H1 (cell line): ENCODE measurements around the gene BSG. TPM values are rescaled to one million over a fixed set of nuclear protein-coding genes. Genes with fewer than 3 reads are reported as not detected.

Source experiments
- CTCF ChIA-PET: fragments of 300-600 bp; sonication (Branson Sonifier 250); formaldehyde crosslinking; loops from one replicate; lab custom pipeline; 2021; ENCODE audit not compliant: partially characterized antibody; lab: Charles Lee
- POLR2A ChIA-PET: fragments of 300-600 bp; sonication (Branson Sonifier 250); formaldehyde crosslinking; loops from one replicate; lab custom pipeline; 2021; ENCODE audit warnings: inconsistent platforms; ENCODE audit not compliant: partially characterized antibody; lab: Charles Lee
- DNase-seq, 2 experiments: peaks; one replicate each; pipeline versions ENCODE4 v3.0.0 to v3.0.0-alpha.2; 2010 to 2022; ENCODE audit warnings: low spot score in 2 of 2, low read depth in 1 of 2, mixed read lengths in 1 of 2
- FAIRE-seq: peaks from 2 replicates; lab custom pipeline; 2011; peaks lifted over from hg19 to GRCh38; lab: Jason Lieb, UNC
- H2AFZ ChIP-seq: 2 replicates; pipeline ENCODE4 v1.8.1; 2012; ENCODE audit warnings: low read length, inconsistent platforms
- H2AK5ac ChIP-seq: 2 replicates; pipeline ENCODE4 v1.6.1; 2013; ENCODE audit warnings: low read depth, low read length
- H2BK120ac ChIP-seq: replicated peaks from 2 replicates; pipeline ENCODE3; 2013; ENCODE audit warnings: low read depth, low read length, inconsistent platforms
- H2BK12ac ChIP-seq: 2 replicates; pipeline ENCODE4 v1.6.1; 2013; ENCODE audit warnings: low read depth, low read length
- H2BK15ac ChIP-seq: 2 replicates; pipeline ENCODE4 v1.6.1; 2013; ENCODE audit warnings: low read length
- H2BK20ac ChIP-seq: 2 replicates; pipeline ENCODE4 v1.6.1; 2013; ENCODE audit warnings: low read length
- H2BK5ac ChIP-seq: 2 replicates; pipeline ENCODE4 v1.6.1; 2013; ENCODE audit warnings: low read depth, low read length
- H3K14ac ChIP-seq: 2 replicates; pipeline ENCODE4 v1.6.1; 2013; ENCODE audit warnings: inconsistent platforms; ENCODE audit not compliant: insufficient read length
- H3K18ac ChIP-seq: 2 replicates; pipeline ENCODE4 v1.6.1; 2013; ENCODE audit warnings: low read length; ENCODE audit errors: extremely low read depth
- H3K23ac ChIP-seq: 2 replicates; pipeline ENCODE4 v1.6.1; 2013; ENCODE audit warnings: inconsistent platforms; ENCODE audit not compliant: insufficient read length
- H3K23me2 ChIP-seq: 2 replicates; pipeline ENCODE4 v1.6.1; 2013; ENCODE audit warnings: low read depth, low read length
- H3K27ac ChIP-seq: 2 replicates; pipeline ENCODE4 v1.6.1; 2011; ENCODE audit warnings: low read depth, low read length, inconsistent platforms
- H3K27me3 ChIP-seq, 4 experiments: replicated peaks in 1 of 4; 1 replicate in 1 of 4; 2 replicates in 3 of 4; pipeline versions ENCODE4 v1.6.1 to v1.8.1; 2011 to 2013; ENCODE audit warnings: low read length in 3 of 4, mild to moderate bottlenecking in 3 of 4, inconsistent platforms in 2 of 4, mixed read lengths in 2 of 4, moderate library complexity in 1 of 4; ENCODE audit not compliant: control insufficient read depth in 3 of 4, insufficient read depth in 3 of 4; ENCODE audit errors: extremely low read depth in 1 of 4
- H3K36me3 ChIP-seq, 4 experiments: 2 replicates each; pipeline versions ENCODE4 v1.6.1 to v1.8.1; 2011 to 2013; ENCODE audit warnings: mild to moderate bottlenecking in 4 of 4, low read length in 3 of 4, moderate library complexity in 2 of 4, control low read depth in 1 of 4, inconsistent platforms in 1 of 4; ENCODE audit not compliant: insufficient read depth in 4 of 4, control insufficient read depth in 2 of 4
- H3K4ac ChIP-seq: replicated peaks from 2 replicates; pipeline ENCODE3; 2013; ENCODE audit warnings: low read length, low read depth, mixed read lengths, inconsistent platforms; ENCODE audit not compliant: insufficient read length
- H3K4me1 ChIP-seq, 4 experiments: replicated peaks in 1 of 4; 1 replicate in 1 of 4; 2 replicates in 3 of 4; pipeline versions ENCODE4 v1.6.1 to v1.8.1; 2011 to 2013; ENCODE audit warnings: low read length in 3 of 4, inconsistent platforms in 2 of 4, mixed read lengths in 1 of 4; ENCODE audit not compliant: insufficient read depth in 4 of 4, control insufficient read depth in 3 of 4
- H3K4me2 ChIP-seq, 2 experiments: 2 replicates each; pipeline versions ENCODE4 v1.6.1 to v1.8.1; 2011 to 2013; ENCODE audit warnings: low read depth in 2 of 2, low read length in 2 of 2, control low read depth in 1 of 2, inconsistent platforms in 1 of 2, mild to moderate bottlenecking in 1 of 2; ENCODE audit not compliant: insufficient read depth in 1 of 2
- H3K4me3 ChIP-seq, 4 experiments: fragments of 200-600, 300-600 bp in 1 of 4; sonication (generic), shearing (Covaris generic), sonication (Bioruptor Twin) in 1 of 4; 2 replicates each; pipeline versions ENCODE4 v1.5.1 to v1.8.1; 2011 to 2016; ENCODE audit warnings: low read length in 4 of 4, low read depth in 3 of 4, control low read depth in 2 of 4, inconsistent platforms in 2 of 4, mild to moderate bottlenecking in 2 of 4, mixed read lengths in 1 of 4, moderate library complexity in 1 of 4; ENCODE audit not compliant: insufficient read depth in 2 of 4; ENCODE audit errors: extremely low read depth in 1 of 4
- H3K56ac ChIP-seq: replicated peaks from 2 replicates; pipeline ENCODE3; 2013; ENCODE audit warnings: low read depth, mild to moderate bottlenecking, mixed read lengths, low read length, inconsistent platforms; ENCODE audit not compliant: insufficient read length
- H3K79me1 ChIP-seq: 2 replicates; pipeline ENCODE4 v1.6.1; 2013; ENCODE audit warnings: low read depth, low read length, control low read depth
- H3K79me2 ChIP-seq, 2 experiments: 2 replicates each; pipeline versions ENCODE4 v1.6.1 to v1.8.1; 2012 to 2013; ENCODE audit warnings: low read length in 2 of 2, mild to moderate bottlenecking in 2 of 2, inconsistent platforms in 1 of 2; ENCODE audit not compliant: insufficient read depth in 2 of 2, control insufficient read depth in 1 of 2
- H3K9ac ChIP-seq, 4 experiments: replicated peaks in 1 of 4; 1 replicate in 1 of 4; 2 replicates in 3 of 4; pipeline versions ENCODE4 v1.6.1 to v1.8.1; 2011 to 2013; ENCODE audit warnings: low read depth in 3 of 4, low read length in 3 of 4, control low read depth in 2 of 4, mild to moderate bottlenecking in 2 of 4, moderate library complexity in 2 of 4, inconsistent platforms in 1 of 4; ENCODE audit errors: extremely low read depth in 1 of 4
- H3K9me3 ChIP-seq, 2 experiments: 2 replicates each; pipeline versions ENCODE4 v1.6.1 to v1.8.1; 2012 to 2013; ENCODE audit warnings: mild to moderate bottlenecking in 2 of 2, moderate library complexity in 2 of 2, control low read depth in 1 of 2, inconsistent platforms in 1 of 2, low read depth in 1 of 2, low read length in 1 of 2, mixed read lengths in 1 of 2; ENCODE audit not compliant: insufficient read depth in 2 of 2
- H4K20me1 ChIP-seq, 2 experiments: replicated peaks in 1 of 2; 2 replicates each; pipeline versions ENCODE3 to v1.8.1; 2011 to 2013; ENCODE audit warnings: inconsistent platforms in 2 of 2, low read length in 2 of 2, mild to moderate bottlenecking in 1 of 2; ENCODE audit not compliant: insufficient read depth in 2 of 2, control insufficient read depth in 1 of 2
- H4K5ac ChIP-seq: 2 replicates; pipeline ENCODE4 v1.6.1; 2013; ENCODE audit warnings: low read length, low read depth, mixed read lengths, inconsistent platforms; ENCODE audit not compliant: insufficient read length
- H4K8ac ChIP-seq: 2 replicates; pipeline ENCODE4 v1.8.0; 2013; ENCODE audit warnings: mild to moderate bottlenecking, moderate library complexity, low read length, inconsistent platforms; ENCODE audit not compliant: insufficient read depth; ENCODE audit errors: extremely low read depth
- H4K91ac ChIP-seq: replicated peaks from 2 replicates; pipeline ENCODE3; 2013; ENCODE audit warnings: low read length, mixed read lengths, inconsistent platforms; ENCODE audit not compliant: insufficient read length
- BACH1 ChIP-seq: IDR thresholded peaks from 2 replicates; pipeline ENCODE4 v1.6.1; 2012; ENCODE audit warnings: low read length, improper control_type of control experiment
- CBX5 ChIP-seq: fragments of 300-800, 300-1000 bp; sonication (generic); IDR thresholded peaks from 2 replicates; pipeline ENCODE4 v1.7.1; 2016; ENCODE audit warnings: antibody characterized with exemption, low read length, low read depth
- FOSL1 ChIP-seq: IDR thresholded peaks from 2 replicates; pipeline ENCODE4 v1.6.1; 2011; ENCODE audit warnings: mild to moderate bottlenecking, low read depth, low read length, moderate library complexity; ENCODE audit not compliant: insufficient read depth
- PHF8 ChIP-seq: fragments of 200-600 bp; sonication (generic); conservative IDR thresholded peaks from 2 replicates; pipeline ENCODE4 v1.7.1; 2012; ENCODE audit warnings: low read depth, mild to moderate bottlenecking, inconsistent platforms, low read length, moderate library complexity
- SIN3A ChIP-seq, 2 experiments: IDR thresholded peaks in 1 of 2; conservative IDR thresholded peaks in 1 of 2; 2 replicates each; pipeline ENCODE4 v1.6.1; 2011 to 2012; ENCODE audit warnings: low read length in 2 of 2, improper control_type of control experiment in 1 of 2, low read depth in 1 of 2, mild to moderate bottlenecking in 1 of 2
- TAF7 ChIP-seq: optimal IDR thresholded peaks from 2 replicates; pipeline ENCODE3; 2011; ENCODE audit warnings: low read depth, mild to moderate bottlenecking, inconsistent platforms, low read length, moderate library complexity, borderline replicate concordance
- WGBS, 2 experiments: shearing (Covaris generic) in 1 of 2; methylation state at CpG; one replicate each; pipeline versions ENCODE4 v1.1.6 to v1.1.7; 2013 to 2015; ENCODE audit warnings: low lambda C conversion rate in 2 of 2, mixed read lengths in 2 of 2, inconsistent platforms in 1 of 2, low coverage in 1 of 2, missing lambda C conversion rate in 1 of 2; ENCODE audit not compliant: insufficient replicate concordance in 2 of 2, insufficient coverage in 1 of 2, insufficient read length in 1 of 2; ENCODE audit errors: extremely low coverage in 1 of 2, missing lambda C conversion rate in 1 of 2; 5-methylcytosine and 5-hydroxymethylcytosine counted together
- polyA plus RNA-seq, 7 experiments: library from polyadenylated mRNA; depleted of rRNA in 3 of 7; stranded (reverse) in 5 of 7; unstranded in 2 of 7; fragments of >200 nt in 5 of 7; fragments of 200-250 nt in 2 of 7; gene quantifications; 1 replicate in 5 of 7; 2 replicates in 1 of 7; 4 replicates in 1 of 7; pipeline versions ENCODE4 v1.2.1 to v1.2.3, GENCODE V29; 2011 to 2013; ENCODE audit warnings: missing spikeins in 2 of 7, mixed read lengths in 2 of 7
- total RNA-seq: library from RNA; stranded (reverse); fragmentation: NEBNext Ultra II Directional; extraction: Animal tissue kit (Norgen Biotek cat#: 25700); gene quantifications from 2 replicates; pipeline ENCODE4 v1.2.1, GENCODE V29; 2021

Gene BSG
- total and polyA plus RNA-seq, 2 of the 8 experiments (the other 6 are each of a cell fraction or from before 2014, with no cell fraction given) = 726 to 1,055 TPM

DNA sequence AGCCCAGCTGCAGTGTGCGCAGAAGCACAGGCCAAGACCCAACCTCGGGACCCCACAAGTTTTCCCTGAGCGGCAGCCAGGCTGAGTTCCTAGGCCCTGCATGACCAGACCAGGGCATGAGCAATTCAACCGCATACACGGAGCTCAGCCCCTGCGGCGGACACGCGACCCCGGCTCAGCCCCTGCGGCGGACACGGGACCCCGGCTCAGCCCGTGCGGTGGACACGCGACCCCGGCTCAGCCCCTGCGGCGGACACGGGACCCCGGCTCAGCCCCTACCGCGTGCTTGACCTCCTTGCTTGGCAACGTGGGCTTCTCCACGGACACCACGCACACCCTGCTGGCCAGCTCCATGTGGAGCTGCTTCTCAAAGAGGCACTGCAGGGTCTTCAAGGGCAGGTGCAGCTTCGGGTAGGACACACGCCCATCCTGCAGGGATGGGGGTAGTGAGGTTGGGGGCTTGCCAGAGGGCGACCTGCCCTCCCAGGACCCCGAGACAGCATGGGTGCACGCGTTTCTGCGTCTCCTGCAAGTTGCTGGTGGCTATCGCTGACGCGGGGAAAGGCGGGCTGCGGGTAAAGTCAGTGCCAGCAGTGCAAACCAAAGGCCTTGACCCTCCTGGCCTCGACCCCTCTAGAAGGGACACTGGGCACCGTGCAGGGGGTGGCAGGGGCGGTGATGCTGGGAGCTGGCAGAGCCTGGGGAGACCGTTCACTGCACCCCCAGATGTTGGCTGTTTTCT, 51.0 kb downstream of the BSG start:
- Histone ChIP-seq H4K5ac (no peak overlapping the region), H2BK20ac (no peak overlapping the region), H3K4me2 (no peak overlapping the region), H2AFZ (no peak overlapping the region), H2BK120ac (no peak overlapping the region), H3K9ac (no peak overlapping the region), H2BK5ac (peak overlapping the region; percentile 60; the same call in 1 of the 2 replicates), H3K4me3 (no peak overlapping the region), H3K18ac (no peak overlapping the region), H3K56ac (no peak overlapping the region), H2BK12ac (no peak overlapping the region), H3K36me3 (peaks cover 2 to 55% (median 31%) of the 10 kb centered on the region in 4 experiments; a peak in 7 of 8 replicates), H3K27me3 (no peaks in the 10 kb centered on the region), H3K79me1 (no peaks in the 10 kb centered on the region), H3K9me3 (no peaks in the 10 kb centered on the region), H3K23me2 (no peaks in the 10 kb centered on the region), H4K20me1 (peaks cover 3 to 13% of the 10 kb centered on the region in 2 experiments), H2AK5ac (no peak overlapping the region), H3K4ac (no peak overlapping the region), H3K23ac (no peak overlapping the region), H3K14ac (no peak overlapping the region), H3K27ac (no peak overlapping the region; the same call in 1 of the 2 replicates), H3K79me2 (no peaks in the 10 kb centered on the region; a peak in 1 of 4 replicates), H4K8ac (no peak overlapping the region), H3K4me1 (no peaks in the 10 kb centered on the region), H4K91ac (no peak overlapping the region), H2BK15ac (no peak overlapping the region)
- CTCF ChIA-PET = interaction anchor here (0.9 to 2.0 kb wide), 5 partner anchors 8 to 114 kb away, joined by 4 to 6 read pairs (median 4); no protein-coding TSS in a partner anchor
- FAIRE-seq (no peak), DNase-seq (no peak)
- 94% methylated on average over 41 of the region's 44 CpGs; no CpG with 5 or more reads in 1 of the 2 experiments for WGBS, 2 experiments
- TF ChIP-seq PHF8 = no peak
- TF ChIP-seq TAF7 = no peak
- no peak for TF ChIP-seq BACH1
- no peak for TF ChIP-seq FOSL1
- TF ChIP-seq SIN3A (conservative IDR thresholded peaks at IDR 0.05 in 1 of 2, IDR thresholded peaks at IDR 0.05 in 1 of 2; ENCODE audit: low read depth in 1 of 2, low read length in 2 of 2) = no peak
- TF ChIP-seq CBX5 = no peak
- POLR2A ChIA-PET = interaction anchor here (0.7 to 2.0 kb wide), 6 partner anchors 9 to 190 kb away, joined by 3 to 4 read pairs (median 3); no protein-coding TSS in a partner anchor
